GM12878 (cell line): ENCODE data around the gene FRS3. TPM values are rescaled to one million over a fixed set of nuclear protein-coding genes. Genes with fewer than 3 reads are reported as not detected.

ENCODE experiments used
- ATAC-seq: fragments of 200-7000 bp; cut with Tn5 transposase; 3 replicates; pipeline ENCODE4 v1.9.1; 2020; ENCODE audit warnings: mild to moderate bottlenecking, moderate library complexity
- BruUV-seq: library from RNA; stranded (reverse); fragments of 400-500 nt; replicated peaks from 2 replicates; lab custom pipeline; 2021; lab: Mats Ljungman, UMichigan
- CTCF ChIA-PET: fragments of 300-600 bp; sonication (Branson Sonifier 250); formaldehyde crosslinking; extraction: SDS; loops from one replicate; lab custom pipeline; 2021; ENCODE audit warnings: inconsistent platforms; lab: Yijun Ruan, JAX
- POLR2A ChIA-PET: fragments of 350-600 bp; formaldehyde crosslinking; extraction: SDS; loops from one replicate; lab custom pipeline; 2021; ENCODE audit warnings: inconsistent platforms; lab: Charles Lee
- RAD21 ChIA-PET: fragments of 300-600 bp; sonication (Branson Sonifier 250); formaldehyde crosslinking; loops from one replicate; lab custom pipeline; 2023; ENCODE audit warnings: antibody characterized with exemption; ENCODE audit not compliant: unreplicated experiment; lab: Charles Lee
- SMC1A ChIA-PET: fragments of 300-600 bp; sonication (Branson Sonifier 250); formaldehyde crosslinking; loops from one replicate; lab custom pipeline; 2023; ENCODE audit not compliant: unreplicated experiment, uncharacterized antibody; lab: Charles Lee
- DNase-seq: peaks from one replicate; pipeline ENCODE4 v3.0.0-alpha.2; 2011; ENCODE audit warnings: low read depth, low spot score
- FAIRE-seq: peaks from 3 replicates; lab custom pipeline; 2011; peaks lifted over from hg19 to GRCh38; lab: Jason Lieb, UNC
- H2AFZ ChIP-seq: 2 replicates; pipeline ENCODE4 v1.6.0; 2011; ENCODE audit warnings: low read depth, low read length, control low read depth; ENCODE audit not compliant: control insufficient read depth
- H3K27ac ChIP-seq: 2 replicates; pipeline ENCODE4 v1.5.1; 2011; ENCODE audit warnings: control low read depth; ENCODE audit not compliant: control insufficient read depth, insufficient read depth
- H3K27me3 ChIP-seq, 2 experiments: replicated peaks in 1 of 2; 2 replicates each; pipeline versions ENCODE4 v1.6.0 to v1.6.1; 2011; ENCODE audit warnings: low read length in 1 of 2; ENCODE audit not compliant: control insufficient read depth in 2 of 2, insufficient read depth in 2 of 2
- H3K36me3 ChIP-seq, 2 experiments: 2 replicates each; pipeline ENCODE4 v1.5.1; 2011; ENCODE audit warnings: low read length in 1 of 2; ENCODE audit not compliant: control insufficient read depth in 2 of 2, insufficient read depth in 2 of 2
- H3K4me1 ChIP-seq: 2 replicates; pipeline ENCODE4 v1.6.1; 2011; ENCODE audit warnings: mild to moderate bottlenecking, low read length, moderate library complexity, mixed read lengths; ENCODE audit not compliant: control insufficient read depth, insufficient read depth
- H3K4me2 ChIP-seq: 2 replicates; pipeline ENCODE4 v1.6.0; 2011; ENCODE audit warnings: control low read depth; ENCODE audit not compliant: control insufficient read depth, insufficient read depth
- H3K4me3 ChIP-seq: fragments of 200-600 bp; sonication (generic); 2 replicates; pipeline ENCODE4 v1.5.1; 2016
- H3K79me2 ChIP-seq: 2 replicates; pipeline ENCODE4 v1.6.0; 2011; ENCODE audit warnings: low read length; ENCODE audit not compliant: control insufficient read depth, insufficient read depth
- H3K9ac ChIP-seq: 2 replicates; pipeline ENCODE4 v1.8.0; 2011; ENCODE audit warnings: low read length, control low read depth, mixed read lengths; ENCODE audit not compliant: control insufficient read depth, insufficient read depth
- H3K9me3 ChIP-seq: replicated peaks from 3 replicates; pipeline ENCODE4 v1.5.1; 2011; ENCODE audit warnings: mild to moderate bottlenecking, low read length; ENCODE audit not compliant: control insufficient read depth, insufficient read depth
- H4K20me1 ChIP-seq: 2 replicates; pipeline ENCODE4 v1.6.0; 2011; ENCODE audit not compliant: control insufficient read depth, insufficient read depth
- BHLHE40 ChIP-seq, 2 experiments: fragments of 450-650 bp in 1 of 2; IDR thresholded peaks; 2 replicates each; pipeline ENCODE4 v1.6.1; 2011 to 2017; ENCODE audit warnings: low read depth in 2 of 2, borderline replicate concordance in 1 of 2, improper control_type of control experiment in 1 of 2, low read length in 1 of 2, mild to moderate bottlenecking in 1 of 2
- CEBPZ ChIP-seq: fragments of 150-350 bp; IDR thresholded peaks from 2 replicates; pipeline ENCODE4 v1.6.1; 2016; ENCODE audit warnings: low read depth, low read length
- JUND ChIP-seq: IDR thresholded peaks from 2 replicates; pipeline ENCODE4 v1.6.1; 2012; ENCODE audit warnings: low read depth, mild to moderate bottlenecking, low read length, improper control_type of control experiment, moderate library complexity
- MAX ChIP-seq: IDR thresholded peaks from 2 replicates; pipeline ENCODE4 v1.6.1; 2012; ENCODE audit warnings: low read depth, low read length, improper control_type of control experiment
- PAX5 ChIP-seq: IDR thresholded peaks from 2 replicates; pipeline ENCODE4 v1.6.1; 2011; ENCODE audit warnings: low read depth, low read length, borderline replicate concordance
- POLR2AphosphoS2 ChIP-seq: IDR thresholded peaks from 2 replicates; pipeline ENCODE4 v1.6.1; 2011; ENCODE audit warnings: low read depth, mild to moderate bottlenecking, low read length, improper control_type of control experiment, moderate library complexity
- REST ChIP-seq: IDR thresholded peaks from 2 replicates; pipeline ENCODE4 v1.6.1; 2012; ENCODE audit warnings: mild to moderate bottlenecking, low read depth, low read length
- SUPT20H ChIP-seq: IDR thresholded peaks from 2 replicates; pipeline ENCODE4 v1.6.1; 2011; ENCODE audit warnings: low read depth, mild to moderate bottlenecking, low read length, moderate library complexity, borderline replicate concordance; ENCODE audit not compliant: control insufficient read depth
- TBL1XR1 ChIP-seq: IDR thresholded peaks from 2 replicates; pipeline ENCODE4 v1.6.1; 2012; ENCODE audit warnings: low read depth, low read length, improper control_type of control experiment
- TCF7 ChIP-seq: IDR thresholded peaks from 2 replicates; pipeline ENCODE4 v1.6.1; 2014; ENCODE audit warnings: antibody characterized with exemption, borderline replicate concordance
- WRNIP1 ChIP-seq: IDR thresholded peaks from 2 replicates; pipeline ENCODE4 v1.6.1; 2011; ENCODE audit warnings: low read depth, low read length, improper control_type of control experiment, borderline replicate concordance
- WGBS: methylation state at CpG from one replicate; pipeline ENCODE4 v1.1.6; 2016; ENCODE audit warnings: low lambda C conversion rate; ENCODE audit not compliant: insufficient replicate concordance, insufficient coverage; ENCODE audit errors: missing lambda C conversion rate; 5-methylcytosine and 5-hydroxymethylcytosine counted together
- in situ Hi-C: fragments of 300-500 bp; cut with MboI; formaldehyde crosslinking; loops from 9 replicates; pipeline ENCODE4 v1.14.3; 2018; ENCODE audit warnings: mixed read lengths
- intact Hi-C: fragments of 100-400 bp; cut with micrococcal nuclease; formaldehyde crosslinking; loops from one replicate; pipeline ENCODE4 v1.14.2; 2022; ENCODE audit not compliant: unreplicated experiment
- polyA plus RNA-seq, 11 experiments: library from polyadenylated mRNA; depleted of rRNA in 4 of 11; unstranded in 6 of 11; stranded (reverse) in 5 of 11; fragments of >200 nt; fragmentation: Nextera tagmentation in 4 of 11; fragmentation: Illumina TruSeq in 1 of 11; extraction: Ambion mirVana in 4 of 11; extraction: Trizol in 1 of 11; gene quantifications; 1 replicate in 1 of 11; 2 replicates in 10 of 11; pipeline versions ENCODE4 v1.2.1 to v1.2.3, GENCODE V29; 2011 to 2016; ENCODE audit warnings: inconsistent platforms in 2 of 11, missing spikeins in 2 of 11, low read depth in 1 of 11
- total RNA-seq, 4 experiments: library from RNA; depleted of rRNA in 3 of 4; stranded (reverse); fragments of >200 nt in 3 of 4; fragmentation: Illumina TruSeq in 1 of 4; extraction: Trizol in 1 of 4; gene quantifications; 2 replicates each; pipeline versions ENCODE4 v1.2.1 to v1.2.3, GENCODE V29; 2013 to 2021

FRS3 gene
- total and polyA plus RNA-seq, 10 of the 15 experiments (the other 5 are each of a cell fraction or from before 2014, with no cell fraction given) = 0.05 to 3.4 (median 1.5) TPM

- TF ChIP-seq CEBPZ = no peak
- peak; percentile 67; the same call in 1 of the 2 replicates for TF ChIP-seq JUND
- TF ChIP-seq SUPT20H = no peak
- peak; percentile 83; the same call in 1 of the 2 replicates for TF ChIP-seq TBL1XR1
Observed at GRCh38 chr6:41723530-41724227, 56.0 kb downstream of the FRS3 start (continued).

GRCh38 chr6:41722969-41723529, 56.7 kb downstream of the FRS3 start:
- no TSS peak for BruUV-seq
- DNase-seq = no peak
- TF ChIP-seq REST = no peak
- TF ChIP-seq PAX5 = no peak
- 0 out of 2 replicates have a peak, but pooled peaks have one; percentile 59 for TF ChIP-seq WRNIP1
- TF ChIP-seq POLR2AphosphoS2 = peak; percentile 15; the same call in 1 of the 2 replicates
- TF ChIP-seq TCF7 = no peak
- peak; percentile 25; the same call in 1 of the 2 replicates for TF ChIP-seq MAX
- no peak for TF ChIP-seq BHLHE40 (IDR thresholded peaks at IDR 0.05; ENCODE audit: borderline replicate concordance in 1 of 2, low read depth in 2 of 2, low read length in 1 of 2)

More at GRCh38 chr6:41722969-41723529, 56.7 kb downstream of the FRS3 start:
- intact Hi-C loops = loop anchor here (1.0 kb wide), 2 partner anchors 9 to 10 kb away; no protein-coding TSS in a partner anchor
- ChIA-PET RAD21 (interaction anchor here (1.0 to 14.4 kb wide), 7 partner anchors 7 to 389 kb away, joined by 4 to 300 read pairs (median 17); no protein-coding TSS in a partner anchor), POLR2A (interaction anchor here (0.5 to 13.0 kb wide), 5 partner anchors 8 to 389 kb away, joined by 7 to 293 read pairs (median 24); partner anchors contain the start of gene TFEB), CTCF (interaction anchor here (0.8 to 6.9 kb wide), 6 partner anchors 10 to 40 kb away, joined by 3 to 84 read pairs (median 8); partner anchors contain the start of gene TFEB), SMC1A (interaction anchor here (0.7 to 6.4 kb wide), 6 partner anchors 8 to 389 kb away, joined by 3 to 101 read pairs (median 8); no protein-coding TSS in a partner anchor)
- H3K79me2 ChIP-seq = peaks cover 100% of the 10 kb centered on the region
- H3K9me3 ChIP-seq = no peaks in the 10 kb centered on the region
- H3K36me3 ChIP-seq = peaks cover under 1 to 10% of the 10 kb centered on the region in 2 experiments; a peak in 3 of 4 replicates
- peak overlapping the region; percentile 97 for H3K27ac ChIP-seq
- peaks cover 2% of the 10 kb centered on the region; the same call in 1 of the 2 replicates for H4K20me1 ChIP-seq
- under 1% methylated on average over 8 of the region's 8 CpGs for WGBS
- H3K4me3 ChIP-seq = peak overlapping the region; percentile 81
- peaks cover 76% of the 10 kb centered on the region for H3K4me1 ChIP-seq
- H3K27me3 ChIP-seq = no peaks in the 10 kb centered on the region
- no peak overlapping the region for H2AFZ ChIP-seq
- ATAC-seq (peak; percentile 13), FAIRE-seq (no peak)
- peak overlapping the region; percentile 99 for H3K4me2 ChIP-seq
- peak overlapping the region; percentile 91 for H3K9ac ChIP-seq
- in situ Hi-C loops = no loop called here
